A673 (cell line): ENCODE data around the gene SSTR5. TPM values are rescaled to one million over a fixed set of nuclear protein-coding genes. Genes with fewer than 3 reads are reported as not detected.

Experiments
- BruUV-seq: library from RNA; stranded (reverse); fragments of 400-500 nt; replicated peaks from 2 replicates; lab custom pipeline; 2021; lab: Mats Ljungman, UMichigan
- CTCF ChIA-PET: fragments of 300-600 bp; sonication (Branson Sonifier 250); formaldehyde crosslinking; loops from one replicate; lab custom pipeline; 2022; ENCODE audit warnings: antibody characterized with exemption; lab: Charles Lee
- POLR2A ChIA-PET: fragments of 300-600 bp; sonication (Branson Sonifier 250); formaldehyde crosslinking; loops from one replicate; lab custom pipeline; 2022; ENCODE audit warnings: antibody characterized with exemption; ENCODE audit not compliant: low non-redundant PET; lab: Charles Lee
- DNase-seq: peaks from one replicate; pipeline ENCODE4 v3.0.0-alpha.2; 2015; ENCODE audit warnings: low spot score
- H3K27ac ChIP-seq: fragments of 200-600 bp; sonication (generic); 2 replicates; pipeline ENCODE4 v1.5.1; 2016; ENCODE audit warnings: mixed run types, low read depth, mild to moderate bottlenecking, mixed read lengths, antibody characterized with exemption, low read length; ENCODE audit not compliant: poor library complexity, severe bottlenecking
- H3K27me3 ChIP-seq: fragments of 200-600 bp; sonication (generic); replicated peaks from 2 replicates; pipeline ENCODE4 v1.6.1; 2017; ENCODE audit warnings: mixed run types, low read depth, mild to moderate bottlenecking, mixed read lengths, antibody characterized with exemption, low read length; ENCODE audit not compliant: insufficient read depth, poor library complexity
- H3K36me3 ChIP-seq: fragments of 200-600 bp; sonication (generic); 2 replicates; pipeline ENCODE4 v1.6.1; 2016; ENCODE audit warnings: mixed run types, mild to moderate bottlenecking, mixed read lengths, antibody characterized with exemption, low read length; ENCODE audit not compliant: insufficient read depth, poor library complexity, severe bottlenecking
- H3K4me1 ChIP-seq: fragments of 200-600 bp; sonication (generic); 2 replicates; pipeline ENCODE4 v1.6.1; 2017; ENCODE audit warnings: mixed run types, mild to moderate bottlenecking, mixed read lengths, antibody characterized with exemption, low read length; ENCODE audit not compliant: insufficient read depth, poor library complexity, severe bottlenecking
- H3K4me3 ChIP-seq: fragments of 200-600 bp; sonication (generic); 2 replicates; pipeline ENCODE4 v1.5.1; 2016; ENCODE audit warnings: low read depth, mixed run types, mild to moderate bottlenecking, mixed read lengths, low read length; ENCODE audit not compliant: poor library complexity, severe bottlenecking
- H3K9me3 ChIP-seq: fragments of 200-600 bp; sonication (generic); 2 replicates; pipeline ENCODE4 v1.6.1; 2016; ENCODE audit warnings: mixed run types, low read depth, mild to moderate bottlenecking, mixed read lengths, antibody characterized with exemption, low read length; ENCODE audit not compliant: poor library complexity, severe bottlenecking
- CTCF ChIP-seq: fragments of 300-800, 200-600 bp; sonication (generic); conservative IDR thresholded peaks from 2 replicates; pipeline ENCODE4 v1.5.1; 2017; ENCODE audit warnings: low read depth, mild to moderate bottlenecking, antibody characterized with exemption, low read length, moderate library complexity, mixed read lengths
- EZH2 ChIP-seq: fragments of 200-600 bp; sonication (generic); IDR thresholded peaks from 2 replicates; pipeline ENCODE4 v1.6.1; 2017; ENCODE audit warnings: borderline replicate concordance, low read depth, mild to moderate bottlenecking, mixed read lengths, antibody characterized with exemption, low read length; ENCODE audit not compliant: poor library complexity, severe bottlenecking
- intact Hi-C: fragments of 100-400 bp; cut with micrococcal nuclease; formaldehyde crosslinking; loops from one replicate; pipeline ENCODE4 v1.10.0; 2022; ENCODE audit not compliant: unreplicated experiment
- total RNA-seq: library from RNA; stranded (reverse); gene quantifications from 2 replicates; pipeline ENCODE4 v1.2.3, GENCODE V29; 2021

SSTR5 gene
- total RNA-seq, 1 experiment from 2014 or later, result not detected

- no peaks in the 10 kb centered on the region for H3K27me3 ChIP-seq
- H3K27ac ChIP-seq, result no peak overlapping the region
- H3K4me3 ChIP-seq, result no peak overlapping the region
- no peaks in the 10 kb centered on the region for H3K4me1 ChIP-seq
- intact Hi-C loops, result no loop called here
- DNase-seq, result peak; percentile 49
- H3K9me3 ChIP-seq, result no peaks in the 10 kb centered on the region
- no TSS peak for BruUV-seq
- POLR2A ChIA-PET, result no interaction called here
- TF ChIP-seq EZH2 (no peak), CTCF (no peak)
- CTCF ChIA-PET, result interaction anchor here (0.6 kb wide), 1 partner anchor 540 kb away, joined by 3 read pairs; no protein-coding TSS in a partner anchor
- H3K36me3 ChIP-seq, result no peaks in the 10 kb centered on the region
Observed at GRCh38 chr16:1028056-1028455, 44.5 kb upstream of the SSTR5 start.

- H3K9me3 ChIP-seq, result no peaks in the 10 kb centered on the region
- no TSS peak for BruUV-seq
- TF ChIP-seq EZH2 (no peak), CTCF (no peak)
- CTCF ChIA-PET, result interaction anchor here (0.6 kb wide), 1 partner anchor 541 kb away, joined by 3 read pairs; no protein-coding TSS in a partner anchor
- no peaks in the 10 kb centered on the region for H3K4me1 ChIP-seq
- no peak for DNase-seq
- H3K27me3 ChIP-seq, result no peaks in the 10 kb centered on the region
- intact Hi-C loops, result no loop called here
- POLR2A ChIA-PET, result no interaction called here
- H3K36me3 ChIP-seq, result no peaks in the 10 kb centered on the region
- H3K4me3 ChIP-seq, result no peak overlapping the region
- H3K27ac ChIP-seq, result no peak overlapping the region
Observed at GRCh38 chr16:1028524-1029258, 43.9 kb upstream of the SSTR5 start.

GRCh38 chr16:1029259-1029545, 43.3 kb upstream of the SSTR5 start:
- intact Hi-C loops, result no loop called here
- no peaks in the 10 kb centered on the region for H3K4me1 ChIP-seq
- no peak overlapping the region for H3K27ac ChIP-seq
- no peaks in the 10 kb centered on the region for H3K27me3 ChIP-seq
- BruUV-seq, result no TSS peak
- CTCF ChIA-PET, result no interaction called here
- H3K4me3 ChIP-seq, result no peak overlapping the region
- POLR2A ChIA-PET, result no interaction called here
- no peaks in the 10 kb centered on the region for H3K36me3 ChIP-seq
- no peak for DNase-seq
- TF ChIP-seq EZH2, result no peak
- TF ChIP-seq CTCF, result no peak
- H3K9me3 ChIP-seq, result no peaks in the 10 kb centered on the region
